Measurements from ENCODE around the gene SHC1. TPM values are rescaled to one million over a fixed set of nuclear protein-coding genes. Genes with fewer than 3 reads are reported as not detected.

Gene SHC1
- total RNA-seq, 1 experiment from 2014 or later, result 107 TPM

- H3F3A ChIP-seq (ENCODE audit: low read length, unreplicated experiment), result peaks cover 9% of the 10 kb centered on the region
- H3K9me2 ChIP-seq (replicated peaks; ENCODE audit: low read length), result no peaks in the 10 kb centered on the region
- peaks cover 59% of the 10 kb centered on the region for H3K79me2 ChIP-seq (ENCODE audit: low read length)
- H3K27ac ChIP-seq (ENCODE audit: low read length), result peak overlapping the region; percentile 96
- DNase-seq (no peak), ATAC-seq (no peak)
- intact Hi-C loops (cut with micrococcal nuclease), result loop anchor here (1.0 to 5.0 kb wide), 4 partner anchors 8 to 165 kb away; partner anchors contain the start of genes EFNA4 and SLC50A1
- H3K4me3 ChIP-seq (ENCODE audit: low read length), result peak overlapping the region; percentile 80
- peaks cover 51% of the 10 kb centered on the region for H3K4me1 ChIP-seq (ENCODE audit: insufficient read depth, low read length)
- H3K4me2 ChIP-seq (ENCODE audit: low read length), result peak overlapping the region; percentile 88
- CTCF ChIA-PET, result interaction anchor here (0.5 kb wide), 1 partner anchor 80 kb away, joined by 6 read pairs; no protein-coding TSS in a partner anchor
- peaks cover 9% of the 10 kb centered on the region; the same call in 1 of the 2 replicates for H4K20me1 ChIP-seq (ENCODE audit: low read length)
- no TSS peak for BruUV-seq (replicated peaks)
- no peak for TF ChIP-seq CTCF (conservative IDR thresholded peaks at IDR 0.05; ENCODE audit: low read depth, low read length)
- no peak for TF ChIP-seq EZH2phosphoT487 (IDR thresholded peaks at IDR 0.05; ENCODE audit: borderline replicate concordance, low read length)
- no peak for TF ChIP-seq EZH2 (IDR thresholded peaks at IDR 0.05; ENCODE audit: low read length, unreplicated experiment)
- no peaks in the 10 kb centered on the region for H3K9me3 ChIP-seq (ENCODE audit: low read length)
- POLR2A ChIA-PET (ENCODE audit: unreplicated experiment), result interaction anchor here (0.7 to 1.3 kb wide), 4 partner anchors 11 to 361 kb away, joined by 3 to 4 read pairs (median 4); partner anchors contain the start of gene PYGO2
- H3K36me3 ChIP-seq (ENCODE audit: low read depth, low read length), result peaks cover 10% of the 10 kb centered on the region; the same call in 1 of the 2 replicates
- H2AFZ ChIP-seq (ENCODE audit: low read length), result 0 out of 2 replicates have a peak overlapping the region, but pooled peaks have one; percentile 30
- no peaks in the 10 kb centered on the region for H3K27me3 ChIP-seq (ENCODE audit: low read length)
- peak overlapping the region; percentile 89 for H3K9ac ChIP-seq (ENCODE audit: low read length)
These were observed 1.6 kb upstream of the SHC1 start for GRCh38 chr1:154972213-154972516.

GRCh38 chr1:154971341-154971998 lies 923 bp upstream of the SHC1 start:
- H3K9me2 ChIP-seq (replicated peaks; ENCODE audit: low read length), result no peaks in the 10 kb centered on the region
- peaks cover 9% of the 10 kb centered on the region for H3F3A ChIP-seq (ENCODE audit: low read length, unreplicated experiment)
- peaks cover 16% of the 10 kb centered on the region; the same call in 1 of the 2 replicates for H3K36me3 ChIP-seq (ENCODE audit: low read depth, low read length)
- H3K79me2 ChIP-seq (ENCODE audit: low read length), result peaks cover 52% of the 10 kb centered on the region
- no TSS peak for BruUV-seq (replicated peaks)
- DNase-seq, result peak; percentile 60
- H3K9ac ChIP-seq (ENCODE audit: low read length), result peak overlapping the region; percentile 89
- H3K27ac ChIP-seq (ENCODE audit: low read length), result peak overlapping the region; percentile 96
- CTCF ChIA-PET, result interaction anchor here (0.6 to 0.9 kb wide), 3 partner anchors 29 to 81 kb away, joined by 3 to 4 read pairs (median 3); no protein-coding TSS in a partner anchor
- H3K9me3 ChIP-seq (ENCODE audit: low read length), result no peaks in the 10 kb centered on the region
- POLR2A ChIA-PET (ENCODE audit: unreplicated experiment), result interaction anchor here (0.6 to 1.3 kb wide), 5 partner anchors 10 to 46 kb away, joined by 3 to 4 read pairs (median 4); partner anchors contain the start of genes PBXIP1 and PYGO2
- H3K4me1 ChIP-seq (ENCODE audit: insufficient read depth, low read length), result peaks cover 44% of the 10 kb centered on the region
- peak overlapping the region; percentile 35; the same call in 1 of the 2 replicates for H3K4me3 ChIP-seq (ENCODE audit: low read length)
- peak overlapping the region; percentile 88 for H3K4me2 ChIP-seq (ENCODE audit: low read length)
- no peaks in the 10 kb centered on the region for H3K27me3 ChIP-seq (ENCODE audit: low read length)
- intact Hi-C loops (cut with micrococcal nuclease), result loop anchor here (5.0 kb wide), 2 partner anchors 91 to 166 kb away; partner anchors contain the start of genes EFNA4 and SLC50A1
- TF ChIP-seq EZH2phosphoT487 (IDR thresholded peaks at IDR 0.05; ENCODE audit: borderline replicate concordance, low read length) (no peak), CTCF (conservative IDR thresholded peaks at IDR 0.05; ENCODE audit: low read depth, low read length) (no peak), EZH2 (IDR thresholded peaks at IDR 0.05; ENCODE audit: low read length, unreplicated experiment) (no peak)
- no peak for ATAC-seq
- H2AFZ ChIP-seq (ENCODE audit: low read length), result no peak overlapping the region
- peaks cover 6% of the 10 kb centered on the region; the same call in 1 of the 2 replicates for H4K20me1 ChIP-seq (ENCODE audit: low read length)
